ENCODE results near the gene GRID2.

- TF ChIP-seq CTCF (IDR thresholded peaks at IDR 0.05): no peak
- no peak for TF ChIP-seq POLR2A (IDR thresholded peaks at IDR 0.05)
Measured at GRCh38 chr4:92477298-92477697, 173.5 kb downstream of the GRID2 start.

Measured in tibial nerve (tissue), 3 donors.